GM12872 (cell line): ENCODE results near the gene MDFIC2.

Experiments used
- TF ChIP-seq, protein P1 (sequence below): IDR thresholded peaks from 3 replicates; pipeline ENCODE4 v1.5.1; 2011; ENCODE audit warnings: low read depth, mild to moderate bottlenecking, low read length, moderate library complexity; ENCODE audit not compliant: insufficient read depth

The MDFIC2 gene

DNA sequence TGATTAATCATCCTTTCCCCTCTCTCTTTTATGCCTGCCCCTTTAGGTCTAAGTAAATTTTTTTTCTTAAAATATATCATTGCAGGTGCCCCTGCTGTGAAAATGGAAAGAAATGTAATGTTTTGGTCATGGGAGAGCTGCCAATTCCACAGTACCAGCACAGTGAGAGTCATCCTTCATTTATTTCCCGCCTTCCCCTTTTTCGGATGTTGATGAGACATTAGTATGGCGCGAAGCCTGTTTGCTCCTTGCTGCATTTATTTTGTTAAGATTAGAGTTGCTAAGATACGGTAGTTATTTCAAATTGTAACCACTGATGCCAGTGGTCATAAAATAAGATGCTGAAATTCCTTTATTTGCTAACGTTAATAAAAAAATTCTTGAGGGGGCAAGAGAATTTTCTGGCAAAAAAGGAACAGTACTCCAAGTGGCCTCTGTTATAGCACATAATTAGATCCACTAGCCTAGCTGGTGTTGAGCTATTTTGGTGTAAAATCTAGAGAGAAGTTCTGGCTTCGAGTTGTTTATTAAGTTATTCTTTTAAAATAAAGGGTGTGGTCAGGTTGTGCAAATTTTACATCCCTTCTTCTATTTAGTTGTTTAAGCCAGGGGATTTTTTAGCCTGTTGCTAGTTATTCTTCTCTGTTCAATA lies 62.8 kb downstream of the MDFIC2 start:
- TF ChIP-seq, protein P1, sequence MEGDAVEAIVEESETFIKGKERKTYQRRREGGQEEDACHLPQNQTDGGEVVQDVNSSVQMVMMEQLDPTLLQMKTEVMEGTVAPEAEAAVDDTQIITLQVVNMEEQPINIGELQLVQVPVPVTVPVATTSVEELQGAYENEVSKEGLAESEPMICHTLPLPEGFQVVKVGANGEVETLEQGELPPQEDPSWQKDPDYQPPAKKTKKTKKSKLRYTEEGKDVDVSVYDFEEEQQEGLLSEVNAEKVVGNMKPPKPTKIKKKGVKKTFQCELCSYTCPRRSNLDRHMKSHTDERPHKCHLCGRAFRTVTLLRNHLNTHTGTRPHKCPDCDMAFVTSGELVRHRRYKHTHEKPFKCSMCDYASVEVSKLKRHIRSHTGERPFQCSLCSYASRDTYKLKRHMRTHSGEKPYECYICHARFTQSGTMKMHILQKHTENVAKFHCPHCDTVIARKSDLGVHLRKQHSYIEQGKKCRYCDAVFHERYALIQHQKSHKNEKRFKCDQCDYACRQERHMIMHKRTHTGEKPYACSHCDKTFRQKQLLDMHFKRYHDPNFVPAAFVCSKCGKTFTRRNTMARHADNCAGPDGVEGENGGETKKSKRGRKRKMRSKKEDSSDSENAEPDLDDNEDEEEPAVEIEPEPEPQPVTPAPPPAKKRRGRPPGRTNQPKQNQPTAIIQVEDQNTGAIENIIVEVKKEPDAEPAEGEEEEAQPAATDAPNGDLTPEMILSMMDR, result no peak

DNA sequence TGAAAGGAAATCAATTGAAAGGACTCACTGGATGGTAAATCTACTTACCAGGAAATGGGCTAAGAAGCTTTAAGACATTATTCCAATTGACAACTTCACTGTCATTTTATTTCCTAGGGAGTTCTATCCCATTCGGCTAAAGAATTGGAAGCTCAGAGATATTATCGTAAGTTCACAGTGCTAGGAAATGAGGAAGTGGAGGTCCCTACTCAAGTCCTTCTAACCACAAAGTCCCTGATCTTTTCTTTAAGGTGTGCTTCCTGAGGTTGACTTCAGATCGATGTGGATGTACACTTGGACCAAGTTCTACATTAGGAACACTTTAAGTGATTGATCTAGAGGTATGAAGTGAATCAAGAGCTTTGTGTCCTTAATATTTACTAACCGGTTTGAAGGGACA lies 63.6 kb downstream of the MDFIC2 start:
- TF ChIP-seq, protein P1, result no peak

- TF ChIP-seq, protein P1, result no peak
Observed at GRCh38 chr3:70247955-70248354, 64.5 kb downstream of the MDFIC2 start.

GRCh38 chr3:70245746-70246525 lies 66.5 kb downstream of the MDFIC2 start:
- TF ChIP-seq, protein P1, result no peak

DNA sequence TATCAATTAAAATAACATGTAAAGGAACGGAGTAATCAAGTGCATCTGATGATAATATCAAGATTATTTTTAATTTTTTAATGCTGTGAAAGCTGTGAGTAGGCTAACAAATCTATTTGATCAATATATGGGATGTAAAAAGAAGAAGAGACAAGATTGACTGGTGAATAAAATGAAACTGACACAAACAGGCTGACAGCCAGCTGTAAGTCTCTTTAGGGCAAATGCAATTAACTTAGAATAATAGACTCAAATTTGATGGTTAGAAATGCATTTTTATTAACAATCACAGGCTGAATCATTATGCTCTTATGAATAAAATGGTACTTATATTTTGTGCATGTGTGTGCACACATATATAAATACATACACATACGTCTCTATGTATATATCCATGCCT lies 68.0 kb downstream of the MDFIC2 start:
- TF ChIP-seq, protein P1, result no peak

GRCh38 chr3:70242297-70242882 lies 70.0 kb downstream of the MDFIC2 start:
- TF ChIP-seq, protein P1, result no peak

- TF ChIP-seq, protein P1, result no peak
Observed at GRCh38 chr3:70233812-70234211, 78.6 kb downstream of the MDFIC2 start.
